GM21825 (cell line): Measurements from ENCODE around the gene ADORA3.
"Not testable (repeated sequence)": the region's sequence is repeated elsewhere in the genome, so short reads cannot be mapped to it uniquely, and the experiment has no call there.

Experiments used
- ATAC-seq: cut with Tn5 transposase; IDR thresholded peaks from one replicate; pipeline ENCODE4 v1.9.1; 2021; ENCODE audit warnings: mild to moderate bottlenecking, moderate library complexity; ENCODE audit not compliant: unreplicated experiment

The ADORA3 gene

DNA sequence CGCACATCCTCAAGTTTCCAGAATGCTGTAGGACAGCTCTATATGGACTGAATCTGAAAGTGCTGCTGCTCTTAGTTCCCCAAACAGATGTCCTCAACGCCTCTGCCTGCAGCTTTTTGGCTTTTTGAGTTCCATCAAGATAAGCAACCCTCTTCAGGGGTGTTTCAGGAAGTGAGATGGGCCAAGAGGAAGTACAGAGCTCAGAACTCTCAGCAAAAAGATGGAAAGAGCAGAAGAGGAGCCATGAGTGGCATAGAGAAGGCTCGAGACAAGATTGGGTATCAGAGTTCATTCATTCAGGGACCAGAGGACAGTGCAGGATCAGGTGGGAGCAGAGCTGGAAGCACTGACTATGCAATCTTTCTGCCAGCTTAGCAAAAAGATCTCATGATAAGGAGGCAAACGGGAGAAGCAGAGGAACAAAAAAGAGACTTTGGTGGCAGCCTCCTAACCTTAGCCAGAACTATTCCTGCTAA, at the start of gene ADORA3, which contains the start of gene TMIGD3:
ADORA3 (minus strand) TSS at position 49 of the 476 bp plus-strand sequence. CDS start 279 bp downstream, outside the sequence.
TMIGD3 (minus strand) TSS at position 49 of the 476 bp plus-strand sequence. CDS start 279 bp downstream, outside the sequence.
- no peak for ATAC-seq

DNA sequence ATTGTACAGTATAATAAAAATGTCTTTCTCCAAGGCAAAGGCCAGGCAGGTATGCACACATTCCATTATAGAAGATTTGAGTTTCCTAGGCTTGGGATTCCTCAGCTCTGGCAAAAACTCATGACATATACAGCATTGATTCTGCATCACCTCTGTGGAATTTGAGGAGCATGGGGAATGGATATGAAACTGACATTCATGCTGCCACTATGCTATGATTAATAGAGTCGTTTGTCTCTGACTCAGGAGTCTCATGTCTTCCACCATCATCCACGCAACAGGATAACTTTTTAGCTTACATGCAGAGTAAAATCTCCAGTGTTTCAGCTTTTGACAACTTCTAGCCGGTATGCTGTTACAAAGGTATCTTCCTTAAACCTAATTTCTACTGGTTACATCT, 49.8 kb upstream of the ADORA3 start:
- ATAC-seq = no peak

DNA sequence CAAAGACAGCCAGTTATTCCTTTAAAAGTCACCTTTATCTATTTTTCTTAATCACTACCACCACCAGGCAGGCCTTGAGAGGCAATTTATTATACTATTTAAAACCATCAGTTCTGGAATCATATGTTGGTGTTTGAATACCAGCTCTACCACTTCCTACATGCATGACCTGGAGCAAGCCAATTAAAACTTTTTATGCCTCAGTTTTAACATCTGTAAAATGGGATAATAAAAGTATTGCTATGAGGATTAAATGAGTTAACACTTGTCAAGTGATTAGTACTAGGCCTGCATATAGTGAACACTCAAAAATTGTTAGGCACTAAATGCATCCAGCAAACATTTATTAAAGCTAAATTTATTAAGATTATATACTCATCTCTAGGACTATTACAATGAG, 49.2 kb upstream of the ADORA3 start:
- ATAC-seq = no peak

DNA sequence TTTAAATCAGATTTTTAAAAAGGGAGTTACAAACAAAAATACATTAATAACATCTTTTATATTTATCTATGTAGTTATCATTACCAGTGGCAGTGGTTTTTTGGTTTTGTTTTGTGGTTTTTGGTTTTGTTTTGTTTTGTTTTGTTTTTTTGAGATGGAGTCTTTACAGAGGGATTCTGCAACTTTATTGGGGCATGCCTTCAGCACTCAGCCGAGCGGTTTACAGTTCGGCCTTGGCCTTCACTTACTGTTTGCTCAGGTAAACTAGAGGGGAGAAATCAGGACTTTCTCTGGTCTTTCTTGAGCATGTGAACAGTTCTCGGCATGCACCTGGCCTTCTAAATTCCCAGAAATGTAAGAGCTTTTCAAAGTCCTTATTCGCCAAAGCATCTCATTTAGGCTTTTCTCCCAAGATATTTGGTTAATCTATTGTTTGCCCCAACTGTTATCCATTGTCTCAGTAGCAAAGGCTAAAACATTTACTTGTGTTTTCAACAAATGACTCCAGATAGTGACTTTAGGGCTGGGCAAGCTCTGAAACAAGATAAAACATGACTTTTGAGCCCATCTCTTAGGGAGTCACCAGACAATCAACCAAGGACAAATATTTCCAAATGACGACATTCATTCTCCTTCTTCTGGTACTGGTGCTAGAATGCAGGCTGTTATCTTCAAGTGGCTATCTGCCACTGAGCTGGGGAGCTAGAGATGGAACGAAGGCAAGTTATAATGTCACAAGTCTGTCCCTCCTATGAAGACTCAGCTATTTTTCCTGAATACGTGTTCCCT, 48.4 kb upstream of the ADORA3 start:
- no peak for ATAC-seq

DNA sequence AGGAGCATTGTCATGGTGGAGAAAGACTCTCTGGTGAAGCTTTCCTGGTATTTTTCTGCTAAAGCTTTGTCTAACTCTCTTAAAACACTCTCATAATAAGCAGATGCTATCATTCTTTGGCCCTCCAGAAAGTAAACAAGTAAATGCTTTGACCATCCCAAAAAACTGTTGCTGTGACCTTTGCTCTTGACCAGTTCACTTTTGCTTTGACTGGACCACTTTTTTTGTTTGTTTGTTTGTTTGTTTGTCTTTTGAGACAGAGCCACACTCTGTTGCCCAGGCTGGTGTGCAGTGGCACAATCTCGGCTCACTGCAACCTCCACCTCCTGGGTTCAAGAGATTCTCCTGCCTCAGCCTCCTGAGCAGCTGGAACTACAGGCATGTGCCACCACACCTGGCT, 44.4 kb upstream of the ADORA3 start:
- not testable (repeated sequence) for ATAC-seq

DNA sequence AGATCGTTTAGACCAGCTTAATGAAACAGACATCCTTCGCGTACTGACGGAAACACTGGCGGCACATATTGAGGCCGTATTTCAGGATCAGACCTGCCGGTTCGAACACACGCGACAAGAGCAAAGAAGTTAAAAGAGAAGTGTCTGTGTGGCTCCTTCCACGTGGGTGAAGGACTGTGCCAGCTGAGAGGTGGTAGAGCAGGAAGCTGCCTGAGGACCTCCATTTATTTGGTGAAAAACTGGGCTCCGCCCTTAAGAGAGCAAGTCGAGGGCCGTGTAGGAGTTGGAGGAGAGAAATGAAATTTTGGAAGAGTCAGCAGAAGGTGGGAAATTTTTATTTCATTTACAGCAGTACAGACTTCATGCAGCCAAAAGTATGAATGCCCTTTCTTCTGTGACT, 38.8 kb upstream of the ADORA3 start:
- ATAC-seq = no peak

DNA sequence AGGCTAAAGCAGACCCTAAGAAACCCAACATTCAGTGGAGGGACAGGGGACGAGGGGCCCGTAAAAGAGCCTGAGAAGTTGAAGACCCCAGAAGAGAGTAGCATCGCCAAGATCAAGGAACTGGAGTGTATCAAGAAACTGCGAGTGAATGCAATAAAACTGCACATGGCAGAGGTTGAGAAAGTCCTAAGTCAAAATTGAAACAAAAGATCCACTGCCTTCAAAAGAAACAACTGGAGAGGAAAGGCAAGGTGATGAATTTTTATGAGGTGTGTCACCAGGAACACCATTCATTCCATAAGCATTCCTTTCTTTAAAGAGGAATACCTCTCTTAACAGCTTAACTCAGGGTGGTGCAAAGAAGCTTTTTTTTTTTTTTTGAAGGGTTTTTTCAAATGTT, 38.3 kb upstream of the ADORA3 start:
- no peak for ATAC-seq

DNA sequence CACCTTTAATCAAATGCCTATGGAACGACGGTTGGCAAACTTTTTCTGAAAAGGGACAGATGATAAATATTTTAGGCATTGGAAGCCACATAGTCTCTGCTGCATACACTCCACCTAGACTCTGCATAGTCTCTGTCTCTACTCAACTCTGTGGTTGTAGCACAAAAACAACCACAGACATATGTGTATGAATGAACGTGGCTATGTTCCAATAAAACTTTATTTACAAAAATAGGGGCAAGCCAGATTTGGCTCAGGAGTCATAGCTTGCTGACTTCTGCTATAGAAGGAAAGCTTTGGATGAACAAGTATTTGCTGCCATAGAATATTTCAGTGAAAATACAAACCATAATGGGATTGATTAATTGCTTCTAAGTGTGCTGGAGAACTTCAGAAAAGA, 37.5 kb upstream of the ADORA3 start:
- no peak for ATAC-seq

DNA sequence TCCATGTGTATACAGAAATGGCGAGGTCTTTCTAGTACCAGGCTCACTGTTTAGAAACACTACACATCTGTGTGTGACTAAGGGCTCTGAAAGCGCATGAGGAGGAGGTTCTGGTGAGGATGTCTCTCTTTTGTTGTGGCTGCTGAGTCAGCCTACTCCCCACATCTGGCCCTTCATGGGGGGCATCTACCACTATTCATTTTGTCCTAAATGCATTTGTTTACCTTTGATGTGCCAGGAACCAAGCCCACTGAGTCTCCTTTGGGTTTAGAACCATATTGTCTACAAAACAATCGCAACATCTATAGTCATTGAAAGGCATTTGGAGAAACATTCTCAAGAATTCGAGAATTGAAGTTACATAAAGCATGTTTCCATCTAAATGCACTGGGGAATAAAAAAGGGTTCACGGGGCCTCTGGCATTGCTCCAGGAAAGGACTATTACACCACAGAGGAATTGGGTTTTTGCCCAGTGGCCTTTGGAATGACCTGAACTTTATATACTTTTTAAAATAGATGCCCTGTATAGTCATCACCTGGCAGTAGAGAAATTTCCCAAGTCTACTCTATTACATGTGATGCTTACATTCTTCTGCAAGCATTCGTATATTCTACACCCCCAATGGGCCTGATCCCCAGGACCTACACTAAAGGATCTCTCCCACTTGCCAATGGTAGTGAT, 35.1 kb upstream of the ADORA3 start:
- ATAC-seq = no peak

DNA sequence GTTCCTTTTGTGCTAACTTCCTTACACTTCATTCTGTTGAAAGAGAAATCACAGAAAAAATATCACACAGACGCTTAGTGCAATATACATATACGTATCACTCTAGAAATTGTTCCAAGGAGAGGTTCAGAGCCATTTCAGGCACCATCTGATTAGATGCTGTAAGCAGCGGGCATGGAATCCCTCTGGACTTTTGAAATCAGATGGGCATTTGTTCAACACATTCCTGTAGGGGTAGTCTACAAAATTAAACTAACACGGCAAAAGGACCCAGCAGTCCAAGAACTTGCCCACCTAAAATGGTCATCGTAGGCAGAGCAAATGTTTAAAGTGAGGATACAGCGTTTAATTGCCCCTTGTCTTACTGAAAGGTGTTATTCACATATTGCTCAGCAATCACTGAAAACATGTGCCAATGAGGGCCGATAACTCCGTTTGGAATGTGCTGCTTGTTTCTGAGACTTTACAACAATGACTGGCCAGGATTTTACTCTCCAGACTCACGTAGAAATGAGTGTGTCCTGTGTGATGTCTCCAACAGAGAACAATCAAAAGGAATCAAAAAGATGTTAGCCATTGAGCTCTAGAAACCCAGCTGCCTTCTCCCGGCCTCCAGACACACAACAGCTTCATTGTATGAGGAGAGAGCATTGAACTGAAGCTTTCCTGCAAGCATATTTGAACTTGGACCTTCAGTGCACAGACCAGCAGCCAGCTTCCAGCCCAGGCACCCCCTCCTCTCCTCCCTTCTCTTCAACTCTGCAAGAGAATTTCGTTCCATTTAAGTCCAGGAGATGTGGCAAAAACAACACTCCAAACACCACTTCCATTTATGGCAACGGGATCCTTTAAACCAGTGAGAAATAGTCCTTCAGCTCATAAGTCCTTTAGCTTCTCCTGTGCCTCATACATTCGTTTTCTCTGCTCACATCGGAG, 32.1 kb upstream of the ADORA3 start:
- no peak for ATAC-seq

DNA sequence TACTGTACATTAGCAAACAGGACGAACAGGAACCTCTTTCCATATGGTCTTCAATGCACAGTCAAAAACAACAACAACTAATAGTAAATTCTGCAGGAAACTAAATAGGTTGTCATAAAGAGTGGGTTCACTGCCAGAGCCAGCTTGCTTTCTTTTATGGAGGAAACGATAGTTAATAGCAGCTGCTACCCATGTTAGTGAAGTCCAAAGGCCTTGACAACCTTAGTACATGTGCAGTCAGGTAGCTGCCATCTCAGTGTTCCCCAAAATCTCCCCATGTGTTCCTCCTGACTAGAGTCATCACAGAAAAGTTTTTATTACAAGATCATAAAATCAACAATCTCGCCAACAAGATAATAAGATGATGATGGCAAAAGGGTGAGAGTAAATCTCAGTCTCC, 16.6 kb upstream of the ADORA3 start:
- ATAC-seq = no peak

DNA sequence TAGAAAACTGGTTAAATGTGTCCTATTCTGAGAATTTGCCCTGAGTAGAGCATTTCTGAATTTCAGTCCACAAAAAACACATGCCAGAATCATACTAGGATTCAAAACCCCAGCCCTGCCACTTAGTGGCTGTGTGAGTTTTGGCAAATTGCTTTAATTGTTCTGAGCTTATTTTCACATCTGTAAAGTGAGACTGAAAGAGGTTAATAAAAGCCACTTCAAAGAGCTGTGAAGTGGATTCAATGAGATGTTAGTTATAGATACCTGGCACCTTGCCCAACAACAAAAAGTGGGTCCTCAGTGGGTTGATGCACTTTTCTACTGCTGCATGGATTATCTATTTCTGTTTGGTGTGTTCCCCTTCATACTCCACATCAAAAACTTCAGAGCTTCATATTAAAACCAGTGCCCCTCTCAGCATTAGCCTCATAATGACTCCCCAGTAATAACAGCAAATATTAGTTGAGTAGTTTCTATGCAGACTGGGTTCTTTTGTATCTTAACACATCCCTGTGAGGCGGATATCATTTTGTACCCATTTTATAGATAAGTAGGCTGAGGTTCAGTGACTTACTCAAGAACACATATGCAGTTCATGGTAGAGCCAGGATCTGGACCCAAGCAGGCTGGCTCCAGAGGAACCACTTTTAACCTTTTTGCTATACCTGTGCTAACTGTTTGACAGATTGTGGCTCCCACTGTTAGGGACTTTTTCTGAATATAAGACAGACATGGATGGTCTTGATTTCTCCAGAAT, 14.2 kb upstream of the ADORA3 start:
- ATAC-seq = no peak

DNA sequence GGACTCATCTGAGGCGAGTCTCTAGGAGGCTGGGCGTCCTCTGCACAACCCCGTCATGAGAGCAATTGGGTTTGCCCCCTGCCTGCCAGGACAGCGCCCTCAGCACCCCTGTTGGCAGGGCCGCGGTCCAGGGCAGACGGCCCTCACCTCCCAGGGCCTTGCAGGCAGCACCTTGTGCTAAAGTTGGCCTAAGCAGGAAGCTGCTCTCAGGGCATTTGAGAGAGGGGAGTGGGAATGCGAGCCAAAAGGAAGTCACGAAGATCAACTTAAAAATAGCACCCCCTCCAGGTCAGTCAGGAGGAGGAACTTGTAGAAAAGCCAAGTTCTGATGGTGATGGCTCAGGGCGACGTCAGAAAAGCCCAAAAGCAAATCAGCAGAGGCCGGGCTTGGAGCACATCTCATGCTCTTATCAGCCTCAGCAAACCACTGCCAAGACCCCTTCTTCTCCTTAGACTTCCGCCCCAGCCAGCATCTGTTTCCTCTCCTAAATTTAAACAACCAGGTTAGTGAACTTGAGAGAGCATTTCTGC, 12.6 kb upstream of the ADORA3 start:
- ATAC-seq = no peak

DNA sequence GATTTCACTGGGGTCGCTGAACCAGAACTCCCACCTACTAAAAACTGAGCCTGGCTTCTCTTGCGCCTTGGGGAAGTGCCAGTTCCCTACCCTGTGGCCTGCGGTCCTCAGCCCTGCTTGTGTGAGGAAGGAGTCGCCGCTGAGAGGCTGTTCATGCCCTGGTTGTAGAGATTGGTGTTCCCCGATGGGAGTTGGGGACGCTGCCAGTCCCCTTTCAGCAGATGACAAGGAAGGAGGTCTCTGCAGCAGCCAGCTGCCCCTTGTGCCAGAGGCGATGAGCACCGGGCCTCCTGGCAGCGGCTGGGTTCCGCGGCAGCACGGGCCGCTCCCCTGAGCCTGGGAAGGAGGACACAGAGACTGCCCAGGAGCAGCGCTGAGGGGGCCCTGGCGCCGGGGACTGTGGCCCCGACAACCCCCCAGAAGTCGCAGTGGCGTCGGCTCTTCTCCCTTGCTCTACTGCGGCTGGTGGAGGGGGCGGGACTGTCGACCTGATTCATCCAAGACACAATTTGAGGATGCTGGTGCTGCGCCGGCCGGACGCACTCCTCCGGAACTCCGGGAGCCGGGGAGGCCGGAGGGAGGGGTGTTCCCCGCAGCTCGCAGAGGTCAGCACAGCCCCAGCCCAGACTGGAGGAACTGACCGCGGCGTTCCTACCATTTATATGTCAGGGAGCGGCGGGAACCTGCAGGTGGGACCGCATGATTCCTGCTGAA, 12.0 kb upstream of the ADORA3 start:
- ATAC-seq = no peak

DNA sequence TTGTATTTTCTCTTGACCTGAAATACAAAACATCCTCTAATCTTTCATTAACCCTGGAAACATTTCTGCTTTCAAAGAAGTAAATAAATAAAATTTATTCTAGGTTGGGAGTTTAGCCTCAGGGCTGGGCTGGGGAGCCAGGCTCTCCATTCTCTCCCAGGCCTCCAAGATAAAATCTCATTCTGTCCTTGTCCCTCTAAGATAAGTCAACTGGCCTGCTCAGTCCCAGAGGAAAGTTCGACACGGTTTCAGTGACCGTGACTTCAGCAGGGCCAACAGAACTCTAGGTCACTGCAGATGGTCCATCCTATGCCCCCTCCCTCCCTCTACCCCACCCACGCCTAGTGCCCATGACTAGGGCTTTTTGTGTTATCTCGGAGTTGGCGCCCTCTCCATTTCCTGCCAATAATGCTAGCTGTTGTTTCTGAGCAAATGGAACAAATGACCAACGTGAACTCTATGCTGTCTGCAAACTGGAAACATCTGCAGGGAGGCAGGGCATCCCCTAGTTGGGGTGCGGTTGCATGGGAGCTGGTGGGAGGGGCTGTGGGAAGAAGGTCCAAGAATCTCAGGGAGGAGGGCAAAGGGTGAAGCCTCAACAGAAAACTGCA, 10.1 kb upstream of the ADORA3 start:
- ATAC-seq = no peak

DNA sequence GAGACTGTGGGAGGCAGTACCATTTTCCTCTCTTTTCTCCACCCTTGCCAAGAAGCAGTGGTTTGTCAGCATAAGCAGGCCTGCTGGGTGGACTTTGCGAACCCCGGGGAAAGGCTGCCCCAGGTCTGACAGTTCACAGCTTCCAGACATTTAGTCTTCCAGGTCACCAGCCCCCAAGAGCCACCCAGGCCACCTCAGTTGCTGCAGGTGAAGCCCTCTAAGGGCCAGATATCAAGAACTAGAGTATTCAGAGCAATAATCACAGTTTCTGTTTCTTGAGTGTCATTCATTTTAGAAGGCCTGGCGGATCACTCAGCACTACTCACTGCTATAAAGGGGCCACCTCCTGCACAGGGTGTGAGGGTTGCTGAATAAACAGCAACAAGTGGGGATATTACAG, 9.5 kb upstream of the ADORA3 start:
- no peak for ATAC-seq

DNA sequence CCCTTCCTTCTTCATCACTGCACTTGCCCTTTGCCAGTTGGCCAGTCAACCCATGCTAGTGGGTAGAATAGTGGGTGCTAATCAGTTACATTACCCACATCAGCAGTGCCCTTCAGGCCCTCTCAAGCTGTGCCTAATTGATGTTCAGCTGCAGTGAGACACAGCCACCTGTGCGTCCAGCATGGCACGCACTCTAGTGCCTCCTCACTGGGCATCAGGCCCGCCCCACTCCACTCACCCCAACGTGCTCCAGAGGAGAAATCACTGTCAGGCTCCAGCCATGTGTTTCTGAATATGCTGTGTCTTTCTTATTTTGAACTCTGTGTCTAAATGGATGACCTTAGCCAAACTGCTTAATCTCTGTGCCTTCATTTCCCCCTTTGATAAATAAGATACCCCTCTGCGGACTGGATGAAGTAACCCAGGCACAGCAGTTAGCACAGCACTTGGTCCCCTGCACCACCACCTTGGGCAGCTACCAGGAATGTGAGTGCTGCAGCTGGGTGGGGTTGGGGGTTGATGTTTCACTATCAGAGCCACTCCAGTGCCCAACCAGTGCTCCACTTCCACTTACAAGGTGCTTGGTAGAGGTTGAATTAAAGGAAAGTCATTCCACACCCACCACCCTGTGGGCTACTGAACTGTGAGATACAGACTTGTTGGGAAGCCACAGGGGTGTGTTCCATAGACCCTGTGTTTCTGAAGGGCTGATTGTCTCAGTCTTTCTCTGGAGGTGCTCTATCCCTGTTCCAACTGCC, 8.9 kb upstream of the ADORA3 start:
- ATAC-seq = no peak

DNA sequence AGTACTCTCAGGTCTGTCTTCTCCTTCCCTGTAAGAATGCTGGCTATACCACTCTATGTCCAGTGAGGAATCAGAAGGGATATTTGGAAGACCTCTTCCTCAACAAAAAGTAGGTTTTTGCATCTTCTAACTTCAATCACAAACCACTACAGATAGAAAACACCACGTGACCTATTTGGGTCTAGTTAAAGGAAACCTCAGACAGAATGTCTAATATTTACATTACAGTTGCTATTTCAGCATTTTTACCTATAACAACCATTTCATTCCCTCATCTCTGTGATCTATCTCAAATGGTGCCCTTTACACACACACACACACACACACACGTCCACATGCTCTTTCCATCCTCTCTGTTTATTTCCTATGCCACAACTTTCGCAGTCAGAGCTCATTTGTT, 7.9 kb upstream of the ADORA3 start:
- no peak for ATAC-seq
